Activated naive CD8-positive, alpha-beta T cell treated with anti-CD3 and anti-CD28 coated beads, Interleukin-2, amount 50 U/mL, for 24 hours (primary cell): ENCODE results near the gene DOK5.

Source experiments
- ATAC-seq: fragments of 150-1000 bp; cut with Tn5 transposase; one replicate; pipeline ENCODE4 v1.10.0; 2021
- DNase-seq: peaks from one replicate; pipeline ENCODE4 v3.0.0; 2021
- H3K27ac Mint-ChIP-seq: one replicate; pipeline ENCODE4 v1.8.0; 2021; ENCODE audit warnings: mild to moderate bottlenecking, mixed read lengths
- H3K27me3 Mint-ChIP-seq: one replicate; pipeline ENCODE4 v1.8.0; 2021; ENCODE audit warnings: mixed read lengths
- H3K36me3 Mint-ChIP-seq: one replicate; pipeline ENCODE4 v1.8.0; 2021; ENCODE audit warnings: low read depth, mixed read lengths
- H3K4me1 Mint-ChIP-seq: one replicate; pipeline ENCODE4 v1.8.0; 2021; ENCODE audit warnings: mixed read lengths
- H3K4me3 Mint-ChIP-seq: one replicate; pipeline ENCODE4 v1.8.0; 2021; ENCODE audit warnings: mild to moderate bottlenecking, moderate library complexity, mixed read lengths
- H3K9me3 Mint-ChIP-seq: one replicate; pipeline ENCODE4 v1.8.0; 2021; ENCODE audit warnings: mixed read lengths

DOK5 gene

GRCh38 chr20:54665812-54666211, 190.4 kb downstream of the DOK5 start:
- no peaks in the 10 kb centered on the region for H3K9me3 Mint-ChIP-seq
- no peak overlapping the region for H3K27ac Mint-ChIP-seq
- peaks cover 24% of the 10 kb centered on the region for H3K27me3 Mint-ChIP-seq
- ATAC-seq (no peak), DNase-seq (no peak)
- no peaks in the 10 kb centered on the region for H3K36me3 Mint-ChIP-seq
- no peak overlapping the region for H3K4me3 Mint-ChIP-seq
- peaks cover 7% of the 10 kb centered on the region for H3K4me1 Mint-ChIP-seq

DNA sequence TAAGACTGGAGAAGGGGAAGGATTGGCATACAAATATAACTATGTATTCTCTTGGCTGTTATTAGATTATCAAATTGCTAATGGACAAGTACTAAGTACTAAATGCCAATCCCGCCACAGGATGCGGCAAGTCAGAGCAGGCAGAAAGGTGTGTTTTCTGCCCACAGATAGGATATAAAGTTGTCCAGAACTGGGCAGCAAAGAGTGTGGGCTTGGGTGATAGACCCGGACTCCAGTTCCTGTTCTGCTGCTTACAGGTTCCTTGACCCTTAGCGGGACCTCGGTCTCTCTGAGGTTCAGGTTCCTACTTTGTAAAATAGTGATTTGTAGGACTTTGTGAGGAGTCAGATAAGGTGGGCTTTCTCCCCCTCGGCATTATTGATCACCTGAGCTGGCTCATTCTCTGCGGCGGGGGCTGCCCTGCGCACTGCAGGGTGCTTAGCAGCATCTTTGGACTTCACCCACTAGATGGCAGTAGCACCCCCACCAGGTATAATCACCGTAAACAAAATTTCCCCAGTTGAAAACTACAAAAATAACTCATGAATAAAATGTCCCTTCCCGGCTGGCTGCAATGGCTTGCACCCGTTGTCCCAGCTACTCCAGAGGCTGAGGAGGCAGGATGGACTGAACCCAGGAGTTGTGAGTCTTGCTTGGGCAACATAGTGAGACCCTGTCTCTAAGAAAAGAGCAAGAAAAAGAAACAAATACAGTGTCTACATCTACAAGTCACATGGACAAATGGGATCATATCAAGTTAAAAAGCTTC, 193.1 kb downstream of the DOK5 start:
- H3K36me3 Mint-ChIP-seq, result no peaks in the 10 kb centered on the region
- no peaks in the 10 kb centered on the region for H3K9me3 Mint-ChIP-seq
- ATAC-seq, result peak; percentile 43
- H3K27ac Mint-ChIP-seq, result no peak overlapping the region
- peaks cover 20% of the 10 kb centered on the region for H3K27me3 Mint-ChIP-seq
- peak; percentile 38 for DNase-seq
- H3K4me1 Mint-ChIP-seq, result peaks cover 7% of the 10 kb centered on the region
- H3K4me3 Mint-ChIP-seq, result no peak overlapping the region

DNA sequence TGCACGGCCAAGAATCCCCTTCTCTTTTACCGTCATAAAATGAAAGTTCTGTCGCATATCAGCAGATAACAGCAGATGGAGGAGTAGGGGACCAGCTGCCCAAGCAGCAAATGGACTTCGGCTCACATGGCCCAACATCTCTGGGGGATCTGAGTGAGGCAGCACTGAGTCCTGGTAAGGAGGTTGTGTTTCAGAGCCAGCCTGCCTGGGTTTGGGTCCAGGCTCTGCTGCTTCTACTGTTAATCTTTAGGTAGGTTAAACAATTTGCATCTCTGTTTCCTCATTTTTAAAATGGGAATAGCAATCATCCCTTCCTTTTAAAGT, 193.6 kb downstream of the DOK5 start:
- Mint-ChIP-seq H3K36me3 (no peaks in the 10 kb centered on the region), H3K27me3 (peaks cover 20% of the 10 kb centered on the region), H3K27ac (no peak overlapping the region), H3K4me1 (peaks cover 7% of the 10 kb centered on the region), H3K9me3 (no peaks in the 10 kb centered on the region), H3K4me3 (no peak overlapping the region)
- DNase-seq, result no peak
- ATAC-seq, result no peak

DNA sequence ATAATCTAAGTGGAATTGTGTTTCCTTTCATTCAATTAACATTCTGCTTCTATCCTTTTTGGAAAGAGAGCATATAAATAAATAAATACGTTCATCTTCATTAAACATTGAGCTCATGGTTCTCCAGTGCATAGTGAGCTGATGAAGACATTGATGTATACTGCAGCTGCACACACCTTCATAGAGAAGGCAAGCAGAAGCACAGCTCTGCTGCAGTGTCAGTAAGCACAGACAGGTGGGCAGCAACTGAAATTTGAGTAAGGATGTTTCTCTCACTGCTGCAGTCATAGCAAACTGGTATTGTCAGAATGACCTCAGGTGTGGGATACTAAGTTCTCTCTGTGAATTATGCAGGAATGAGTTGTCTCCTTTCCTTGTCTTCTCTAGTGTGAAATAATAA, 202.9 kb downstream of the DOK5 start:
- H3K9me3 Mint-ChIP-seq, result no peaks in the 10 kb centered on the region
- DNase-seq, result no peak
- peaks cover 20% of the 10 kb centered on the region for H3K27me3 Mint-ChIP-seq
- no peaks in the 10 kb centered on the region for H3K36me3 Mint-ChIP-seq
- H3K27ac Mint-ChIP-seq, result no peak overlapping the region
- H3K4me3 Mint-ChIP-seq, result no peak overlapping the region
- no peak for ATAC-seq
- no peaks in the 10 kb centered on the region for H3K4me1 Mint-ChIP-seq

- Mint-ChIP-seq H3K9me3 (no peaks in the 10 kb centered on the region), H3K36me3 (no peaks in the 10 kb centered on the region), H3K27me3 (peaks cover 22% of the 10 kb centered on the region), H3K4me1 (no peaks in the 10 kb centered on the region), H3K27ac (no peak overlapping the region), H3K4me3 (no peak overlapping the region)
- ATAC-seq (no peak), DNase-seq (no peak)
Measured at GRCh38 chr20:54680439-54680838, 205.0 kb downstream of the DOK5 start.

- peaks cover 24% of the 10 kb centered on the region for H3K27me3 Mint-ChIP-seq
- peak; percentile 3 for DNase-seq
- H3K9me3 Mint-ChIP-seq, result no peaks in the 10 kb centered on the region
- H3K27ac Mint-ChIP-seq, result no peak overlapping the region
- no peak for ATAC-seq
- no peak overlapping the region for H3K4me3 Mint-ChIP-seq
- H3K4me1 Mint-ChIP-seq, result no peaks in the 10 kb centered on the region
- no peaks in the 10 kb centered on the region for H3K36me3 Mint-ChIP-seq
Measured at GRCh38 chr20:54680872-54681619, 205.7 kb downstream of the DOK5 start.

- no peaks in the 10 kb centered on the region for H3K36me3 Mint-ChIP-seq
Measured at GRCh38 chr20:54681869-54682268, 206.5 kb downstream of the DOK5 start.

DNA sequence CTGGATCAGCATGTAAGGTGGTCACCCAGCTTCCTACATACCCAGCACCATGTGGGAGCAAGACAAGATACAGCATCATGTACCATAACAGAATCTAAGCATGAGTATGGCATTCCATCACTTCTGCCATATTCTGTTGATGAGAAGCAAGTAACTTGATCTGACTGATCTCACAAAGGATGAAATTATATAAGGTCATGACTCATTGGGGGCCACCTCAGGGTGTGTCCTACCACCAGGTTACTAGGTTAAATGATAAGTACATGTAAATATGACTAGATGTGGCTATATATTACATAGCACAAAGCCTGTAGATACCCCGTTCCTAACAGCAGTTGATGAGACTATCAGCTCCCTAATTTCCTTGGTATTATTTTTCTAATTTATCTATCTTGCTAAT, 213.1 kb downstream of the DOK5 start:
- H3K9me3 Mint-ChIP-seq, result no peaks in the 10 kb centered on the region
- ATAC-seq (no peak), DNase-seq (no peak)
- peaks cover 6% of the 10 kb centered on the region for H3K27me3 Mint-ChIP-seq
- no peaks in the 10 kb centered on the region for H3K4me1 Mint-ChIP-seq
- no peaks in the 10 kb centered on the region for H3K36me3 Mint-ChIP-seq
- no peak overlapping the region for H3K4me3 Mint-ChIP-seq
- no peak overlapping the region for H3K27ac Mint-ChIP-seq

More at GRCh38 chr20:54681869-54682268, 206.5 kb downstream of the DOK5 start:
- H3K27me3 Mint-ChIP-seq, result peaks cover 22% of the 10 kb centered on the region
- DNase-seq (no peak), ATAC-seq (no peak)
- H3K4me3 Mint-ChIP-seq, result no peak overlapping the region
- no peaks in the 10 kb centered on the region for H3K4me1 Mint-ChIP-seq
- no peaks in the 10 kb centered on the region for H3K9me3 Mint-ChIP-seq
- no peak overlapping the region for H3K27ac Mint-ChIP-seq

- Mint-ChIP-seq H3K36me3 (no peaks in the 10 kb centered on the region), H3K4me3 (no peak overlapping the region), H3K27me3 (peaks cover 3% of the 10 kb centered on the region), H3K4me1 (no peaks in the 10 kb centered on the region), H3K9me3 (no peaks in the 10 kb centered on the region), H3K27ac (no peak overlapping the region)
- DNase-seq (no peak), ATAC-seq (no peak)
Measured at GRCh38 chr20:54690323-54690722, 214.9 kb downstream of the DOK5 start.

DNA sequence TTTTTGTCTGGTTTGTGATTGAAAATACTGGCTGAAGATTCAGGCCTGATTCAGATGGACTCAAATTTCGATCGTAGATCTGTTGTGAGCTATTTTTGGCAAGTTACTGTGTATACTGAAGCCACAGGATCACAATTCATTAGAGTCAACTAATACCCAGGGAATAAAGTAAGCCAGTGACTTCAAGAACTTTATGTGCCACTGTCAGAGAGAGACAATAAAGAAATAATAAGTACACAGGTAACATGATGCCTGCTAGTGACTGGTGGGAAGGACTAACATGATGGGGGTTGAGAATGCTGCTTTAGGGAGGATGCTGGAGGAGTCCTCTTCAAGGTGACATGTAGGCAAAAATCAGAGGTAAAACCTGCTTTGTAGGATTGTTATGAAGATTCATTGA, 215.9 kb downstream of the DOK5 start:
- H3K4me3 Mint-ChIP-seq, result no peak overlapping the region
- H3K36me3 Mint-ChIP-seq, result no peaks in the 10 kb centered on the region
- ATAC-seq, result no peak
- no peak for DNase-seq
- no peaks in the 10 kb centered on the region for H3K9me3 Mint-ChIP-seq
- no peaks in the 10 kb centered on the region for H3K4me1 Mint-ChIP-seq
- no peak overlapping the region for H3K27ac Mint-ChIP-seq
- H3K27me3 Mint-ChIP-seq, result no peaks in the 10 kb centered on the region

DNA sequence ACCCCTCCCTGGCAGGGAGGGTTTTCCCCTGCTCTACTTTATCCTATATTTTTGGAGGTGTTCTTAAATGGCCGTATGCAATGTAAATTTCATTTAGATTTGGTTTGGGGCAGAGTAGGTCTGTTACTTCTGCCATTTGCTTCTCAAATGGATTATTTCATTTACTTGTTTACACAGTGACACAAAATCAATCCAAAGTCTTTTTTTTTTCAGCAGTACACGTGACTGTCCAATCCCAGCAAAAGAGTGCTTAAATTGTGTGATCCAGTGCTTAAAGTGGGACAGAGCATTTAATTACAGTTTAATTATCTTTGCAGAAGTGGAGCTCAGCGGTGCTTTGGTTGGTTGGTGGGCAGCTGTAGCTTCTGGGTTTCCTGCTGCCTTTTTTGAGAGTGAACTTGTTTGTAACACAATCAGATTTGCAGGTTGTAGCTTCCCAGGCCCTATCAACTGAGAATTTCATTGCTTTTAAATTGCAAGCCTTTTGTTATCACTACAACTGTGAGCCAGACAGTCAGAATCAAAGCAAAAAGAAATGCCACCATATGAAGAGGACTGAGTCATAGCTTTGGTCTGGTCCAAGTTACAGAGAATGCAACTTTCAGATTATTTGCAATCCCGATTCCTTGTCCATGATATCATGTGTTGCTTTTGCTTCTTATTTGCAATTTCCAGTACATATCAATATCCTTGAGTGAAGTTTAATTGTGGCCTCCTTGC, 216.9 kb downstream of the DOK5 start:
- DNase-seq, result no peak
- no peaks in the 10 kb centered on the region for H3K4me1 Mint-ChIP-seq

GRCh38 chr20:54694516-54694915, 219.1 kb downstream of the DOK5 start:
- H3K9me3 Mint-ChIP-seq, result no peaks in the 10 kb centered on the region
- no peak overlapping the region for H3K27ac Mint-ChIP-seq
- no peaks in the 10 kb centered on the region for H3K27me3 Mint-ChIP-seq
- no peak for ATAC-seq
- no peaks in the 10 kb centered on the region for H3K36me3 Mint-ChIP-seq
- DNase-seq, result no peak
- no peak overlapping the region for H3K4me3 Mint-ChIP-seq
- H3K4me1 Mint-ChIP-seq, result no peaks in the 10 kb centered on the region

More for the DNA sequence above, 216.9 kb downstream of the DOK5 start:
- ATAC-seq, result no peak
- Mint-ChIP-seq H3K4me3 (no peak overlapping the region), H3K36me3 (no peaks in the 10 kb centered on the region), H3K27me3 (no peaks in the 10 kb centered on the region), H3K27ac (no peak overlapping the region), H3K9me3 (no peaks in the 10 kb centered on the region)

GRCh38 chr20:54698373-54698772, 223.0 kb downstream of the DOK5 start:
- Mint-ChIP-seq H3K36me3 (no peaks in the 10 kb centered on the region), H3K9me3 (no peaks in the 10 kb centered on the region), H3K27ac (no peak overlapping the region), H3K4me3 (no peak overlapping the region), H3K27me3 (no peaks in the 10 kb centered on the region), H3K4me1 (no peaks in the 10 kb centered on the region)
- DNase-seq (no peak), ATAC-seq (no peak)
